Suprapubic skin (tissue), 4 donors: ENCODE results near the gene ZEB1. TPM values are rescaled to one million over a fixed set of nuclear protein-coding genes. Genes with fewer than 3 reads are reported as not detected.
A peak's percentile ranks its signal among the peaks of the same experiment; 100 is the strongest.

Experiments
- DNase-seq, 2 donors: peaks; one replicate each; pipeline ENCODE4 v3.0.0-alpha.2; 2019; ENCODE audit warnings: low spot score in 2 of 2
- H3K27ac ChIP-seq: fragments of 200-600 bp; sonication (generic); one replicate; pipeline ENCODE4 v1.5.1; 2019
- H3K27me3 ChIP-seq: fragments of 200-600 bp; sonication (generic); one replicate; pipeline ENCODE4 v1.5.1; 2019
- H3K36me3 ChIP-seq: fragments of 200-600 bp; sonication (generic); one replicate; pipeline ENCODE4 v1.5.1; 2019
- H3K4me1 ChIP-seq: fragments of 200-600 bp; sonication (generic); one replicate; pipeline ENCODE4 v1.5.1; 2019
- H3K4me3 ChIP-seq: fragments of 200-600 bp; sonication (generic); one replicate; pipeline ENCODE4 v1.5.1; 2019; ENCODE audit warnings: mild to moderate bottlenecking
- H3K9me3 ChIP-seq: fragments of 200-600 bp; sonication (generic); one replicate; pipeline ENCODE4 v1.5.1; 2019
- EP300 ChIP-seq: sonication (generic); formaldehyde crosslinking; IDR thresholded peaks from one replicate; pipeline ENCODE4 v1.6.1; 2017; ENCODE audit warnings: antibody characterized with exemption
- POLR2A ChIP-seq, 2 donors: fragments of 450-650 bp; IDR thresholded peaks; one replicate each; pipeline ENCODE4 v1.6.1; 2017; ENCODE audit warnings: antibody characterized with exemption in 2 of 2, mild to moderate bottlenecking in 2 of 2, moderate library complexity in 2 of 2
- POLR2AphosphoS5 ChIP-seq, 3 donors: sonication (generic); formaldehyde crosslinking; IDR thresholded peaks; one replicate each; pipeline ENCODE4 v1.6.1; 2017; ENCODE audit warnings: antibody characterized with exemption in 3 of 3
- WGBS: methylation state at CpG from one replicate; pipeline ENCODE4 v1.1.5; 2018; 5-methylcytosine and 5-hydroxymethylcytosine counted together
- total RNA-seq, 4 donors: library from RNA; depleted of rRNA; stranded (reverse); fragments of >200 nt; gene quantifications; one replicate each; pipeline ENCODE4 v1.1.0, GENCODE V29; 2016
- TF ChIP-seq, protein P1 (sequence below), 2 donors: fragments of 200-600 bp in 1 of 2; fragments of 450-650 bp in 1 of 2; sonication (generic) in 1 of 2; IDR thresholded peaks; one replicate each; pipeline ENCODE4 v1.5.1; 2016 to 2019; ENCODE audit warnings: antibody characterized with exemption in 2 of 2, mild to moderate bottlenecking in 1 of 2, moderate library complexity in 1 of 2

The ZEB1 gene
- total RNA-seq, 4 donors from 2014 or later, result 7.1 to 35.8 (median 13.8) TPM

DNA sequence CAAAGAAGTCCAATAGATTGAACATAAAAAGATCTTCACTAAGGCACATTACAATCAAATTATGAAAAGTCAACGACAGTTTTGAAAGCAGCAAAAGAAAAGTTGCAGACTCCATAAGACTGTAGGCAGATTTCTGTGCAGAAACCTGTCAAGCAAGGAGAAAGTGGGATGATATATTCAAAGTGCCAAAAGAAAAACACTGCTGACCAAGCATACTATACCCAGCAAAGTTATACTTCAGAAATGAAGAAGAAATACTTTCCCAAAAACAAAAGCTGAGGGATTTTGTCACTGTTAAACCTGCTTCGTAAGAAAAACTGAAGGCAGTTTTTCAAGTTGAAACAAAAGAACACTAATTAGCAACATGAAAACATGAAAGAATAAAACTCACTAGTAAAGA, 145.5 kb downstream of the ZEB1 start:
- H3K27ac ChIP-seq, result no peak overlapping the region
- peaks cover 23% of the 10 kb centered on the region for H3K36me3 ChIP-seq
- H3K27me3 ChIP-seq, result no peaks in the 10 kb centered on the region
- H3K9me3 ChIP-seq, result no peaks in the 10 kb centered on the region
- TF ChIP-seq POLR2AphosphoS5 (IDR thresholded peaks at IDR 0.05), result no peak
- no peak for TF ChIP-seq POLR2A (IDR thresholded peaks at IDR 0.05)
- TF ChIP-seq, protein P1, sequence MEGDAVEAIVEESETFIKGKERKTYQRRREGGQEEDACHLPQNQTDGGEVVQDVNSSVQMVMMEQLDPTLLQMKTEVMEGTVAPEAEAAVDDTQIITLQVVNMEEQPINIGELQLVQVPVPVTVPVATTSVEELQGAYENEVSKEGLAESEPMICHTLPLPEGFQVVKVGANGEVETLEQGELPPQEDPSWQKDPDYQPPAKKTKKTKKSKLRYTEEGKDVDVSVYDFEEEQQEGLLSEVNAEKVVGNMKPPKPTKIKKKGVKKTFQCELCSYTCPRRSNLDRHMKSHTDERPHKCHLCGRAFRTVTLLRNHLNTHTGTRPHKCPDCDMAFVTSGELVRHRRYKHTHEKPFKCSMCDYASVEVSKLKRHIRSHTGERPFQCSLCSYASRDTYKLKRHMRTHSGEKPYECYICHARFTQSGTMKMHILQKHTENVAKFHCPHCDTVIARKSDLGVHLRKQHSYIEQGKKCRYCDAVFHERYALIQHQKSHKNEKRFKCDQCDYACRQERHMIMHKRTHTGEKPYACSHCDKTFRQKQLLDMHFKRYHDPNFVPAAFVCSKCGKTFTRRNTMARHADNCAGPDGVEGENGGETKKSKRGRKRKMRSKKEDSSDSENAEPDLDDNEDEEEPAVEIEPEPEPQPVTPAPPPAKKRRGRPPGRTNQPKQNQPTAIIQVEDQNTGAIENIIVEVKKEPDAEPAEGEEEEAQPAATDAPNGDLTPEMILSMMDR (IDR thresholded peaks at IDR 0.05), result no peak
- TF ChIP-seq EP300, result no peak
- 93% methylated on average over 2 of the region's 2 CpGs for WGBS
- DNase-seq, result no peak
- no peak overlapping the region for H3K4me3 ChIP-seq
- no peaks in the 10 kb centered on the region for H3K4me1 ChIP-seq

DNA sequence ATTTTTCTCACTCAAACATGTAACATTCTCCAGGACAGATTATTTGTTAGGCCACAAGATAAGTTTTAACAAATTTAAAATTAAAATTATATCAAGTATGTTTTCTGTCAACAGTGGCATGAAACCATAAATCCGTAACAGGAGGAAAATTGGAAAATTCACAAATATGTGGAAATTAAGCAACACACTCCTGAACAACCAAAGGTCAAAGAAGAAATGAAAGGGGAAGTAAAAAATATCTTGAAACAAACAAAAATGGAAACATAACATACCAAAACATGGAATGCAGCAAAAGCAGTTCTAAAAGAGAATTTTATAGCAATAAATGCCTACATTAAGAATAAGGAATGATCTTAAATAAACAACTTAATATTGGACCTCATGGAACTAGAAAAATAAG, 147.3 kb downstream of the ZEB1 start:
- WGBS, result 81% methylated on average over 1 of the region's 1 CpG

DNA sequence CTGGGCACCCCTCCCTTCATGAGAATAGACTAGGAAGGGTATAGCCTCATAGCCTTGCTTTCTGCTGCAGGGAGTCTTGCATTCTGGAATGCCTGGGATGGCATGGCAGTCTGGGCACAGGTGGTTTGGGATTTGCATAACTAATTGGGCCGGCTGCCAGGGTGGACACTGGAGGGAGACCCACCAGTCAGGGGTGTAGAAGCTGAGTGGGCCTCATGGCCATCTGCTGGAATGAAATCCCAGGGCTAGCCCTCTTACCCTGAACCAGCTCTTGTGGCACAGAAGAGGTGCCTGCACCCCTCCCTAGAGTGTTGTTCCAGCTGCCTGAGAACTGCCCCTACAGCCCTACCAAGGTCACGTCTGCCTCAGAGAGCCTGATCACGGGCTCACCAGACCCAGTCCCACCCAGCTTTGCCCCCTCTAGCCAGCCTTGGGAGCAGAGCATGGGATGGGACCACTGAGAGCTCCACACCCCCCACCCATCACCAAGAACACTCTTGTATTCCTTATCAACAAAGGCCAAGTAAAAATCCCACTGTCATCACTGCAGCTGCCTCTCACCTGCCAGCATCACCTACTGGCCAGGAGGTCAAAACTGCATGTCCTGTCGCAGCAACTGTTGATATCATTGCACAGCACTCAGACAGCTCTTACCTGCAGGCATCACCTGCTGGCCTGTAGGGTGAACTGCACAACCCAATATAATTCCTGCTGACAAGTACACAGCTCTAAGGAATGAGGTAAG, 148.9 kb downstream of the ZEB1 start:
- Histone ChIP-seq H3K4me3 (no peak overlapping the region), H3K9me3 (no peaks in the 10 kb centered on the region), H3K4me1 (no peaks in the 10 kb centered on the region), H3K36me3 (peaks cover 23% of the 10 kb centered on the region), H3K27ac (no peak overlapping the region), H3K27me3 (no peaks in the 10 kb centered on the region)
- no peak for TF ChIP-seq POLR2AphosphoS5 (IDR thresholded peaks at IDR 0.05)
- TF ChIP-seq, protein P1 (IDR thresholded peaks at IDR 0.05), result peak in 1 of 2 donors; percentile 35
- WGBS, result 75% methylated on average over 4 of the region's 4 CpGs
- DNase-seq, result peak in 1 of 2 donors; percentile 53

More for the DNA sequence above, 147.3 kb downstream of the ZEB1 start:
- Histone ChIP-seq H3K36me3 (peaks cover 23% of the 10 kb centered on the region), H3K27me3 (no peaks in the 10 kb centered on the region), H3K27ac (no peak overlapping the region), H3K9me3 (no peaks in the 10 kb centered on the region), H3K4me1 (no peaks in the 10 kb centered on the region), H3K4me3 (no peak overlapping the region)
- no peak for DNase-seq
- TF ChIP-seq EP300 (no peak), POLR2A (IDR thresholded peaks at IDR 0.05) (no peak), POLR2AphosphoS5 (IDR thresholded peaks at IDR 0.05) (no peak)
- TF ChIP-seq, protein P1 (IDR thresholded peaks at IDR 0.05), result no peak

DNA sequence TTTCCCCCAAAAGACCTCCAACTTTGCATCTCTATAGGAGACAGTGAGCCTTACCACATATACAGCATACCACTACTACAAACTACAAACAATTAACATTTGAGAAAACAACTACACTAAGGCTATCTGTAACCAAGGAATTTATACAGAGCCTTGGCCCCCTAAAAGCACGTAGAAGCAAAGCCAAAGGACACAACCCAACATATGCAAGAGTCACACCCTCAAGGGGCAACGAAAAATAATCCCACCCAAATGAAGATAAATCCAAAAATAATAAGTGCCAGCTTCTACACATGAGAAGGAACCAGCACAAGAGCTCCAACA, 149.5 kb downstream of the ZEB1 start:
- Histone ChIP-seq H3K27ac (no peak overlapping the region), H3K9me3 (no peaks in the 10 kb centered on the region), H3K4me3 (no peak overlapping the region), H3K36me3 (peaks cover 21% of the 10 kb centered on the region), H3K4me1 (no peaks in the 10 kb centered on the region), H3K27me3 (no peaks in the 10 kb centered on the region)
- TF ChIP-seq, protein P1 (IDR thresholded peaks at IDR 0.05), result no peak
- TF ChIP-seq POLR2A (IDR thresholded peaks at IDR 0.05) (no peak), POLR2AphosphoS5 (IDR thresholded peaks at IDR 0.05) (no peak), EP300 (no peak)
- 88% methylated on average over 2 of the region's 2 CpGs for WGBS
- no peak for DNase-seq

DNA sequence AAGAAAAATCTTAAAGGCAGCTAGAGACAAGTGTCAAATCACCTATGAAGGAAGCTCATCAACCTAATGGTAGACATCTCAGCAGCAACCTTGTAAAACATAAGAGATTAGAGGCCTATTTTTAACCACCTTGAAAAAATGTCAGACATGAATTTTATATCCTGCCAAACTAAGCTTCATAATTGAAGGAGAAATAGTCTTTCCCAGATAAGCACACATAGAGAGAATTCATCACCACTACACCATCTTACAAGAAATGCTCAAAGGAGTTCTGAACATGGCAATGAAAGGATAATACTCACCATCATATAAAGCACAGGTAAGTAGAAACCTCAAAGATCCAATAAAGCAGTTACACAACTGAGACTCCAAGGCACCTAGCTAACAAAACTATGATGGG, 156.5 kb downstream of the ZEB1 start:
- no peak overlapping the region for H3K4me3 ChIP-seq
- H3K9me3 ChIP-seq, result peaks cover 6% of the 10 kb centered on the region
- TF ChIP-seq POLR2AphosphoS5 (IDR thresholded peaks at IDR 0.05) (no peak), POLR2A (IDR thresholded peaks at IDR 0.05) (no peak), EP300 (no peak)
- TF ChIP-seq, protein P1 (IDR thresholded peaks at IDR 0.05), result no peak
- H3K27me3 ChIP-seq, result no peaks in the 10 kb centered on the region
- no peaks in the 10 kb centered on the region for H3K4me1 ChIP-seq
- H3K36me3 ChIP-seq, result no peaks in the 10 kb centered on the region
- H3K27ac ChIP-seq, result no peak overlapping the region
- no peak for DNase-seq
